OCI-M2 (cell line): ENCODE results near the gene NRXN3.

Source experiments
- DNase-seq: peaks from one replicate; lab custom pipeline; 2025; ENCODE audit not compliant: unreplicated experiment; lab: John Stamatoyannopoulos, UW

NRXN3 gene

GRCh38 chr14:78319406-78319805 is 149.2 kb downstream of the NRXN3 start:
- no peak for DNase-seq

GRCh38 chr14:78319887-78320635 is 149.9 kb downstream of the NRXN3 start:
- no peak for DNase-seq

GRCh38 chr14:78324353-78324752 is 154.2 kb downstream of the NRXN3 start:
- DNase-seq, result no peak

GRCh38 chr14:78325911-78326310 is 155.7 kb downstream of the NRXN3 start:
- DNase-seq, result no peak

GRCh38 chr14:78327426-78328221 is 157.5 kb downstream of the NRXN3 start:
- DNase-seq, result no peak

GRCh38 chr14:78329371-78329770 is 159.2 kb downstream of the NRXN3 start:
- no peak for DNase-seq

GRCh38 chr14:78335531-78335930 is 165.4 kb downstream of the NRXN3 start:
- DNase-seq, result no peak

- DNase-seq, result no peak
Observed at GRCh38 chr14:78340250-78340649, 170.1 kb downstream of the NRXN3 start.

- DNase-seq, result no peak
Observed at GRCh38 chr14:78341827-78342389, 171.7 kb downstream of the NRXN3 start.

- DNase-seq, result no peak
Observed at GRCh38 chr14:78342879-78343278, 172.7 kb downstream of the NRXN3 start.

- no peak for DNase-seq
Observed at GRCh38 chr14:78344290-78344689, 174.1 kb downstream of the NRXN3 start.

- DNase-seq, result no peak
Observed at GRCh38 chr14:78345131-78345744, 175.1 kb downstream of the NRXN3 start.

GRCh38 chr14:78346747-78347146 is 176.6 kb downstream of the NRXN3 start:
- DNase-seq, result no peak

GRCh38 chr14:78355109-78355508 is 184.9 kb downstream of the NRXN3 start:
- no peak for DNase-seq

- no peak for DNase-seq
Observed at GRCh38 chr14:78356391-78356790, 186.2 kb downstream of the NRXN3 start.

GRCh38 chr14:78358591-78358990 is 188.4 kb downstream of the NRXN3 start:
- no peak for DNase-seq

- no peak for DNase-seq
Observed at GRCh38 chr14:78359581-78359980, 189.4 kb downstream of the NRXN3 start.

- DNase-seq, result no peak
Observed at GRCh38 chr14:78363008-78363407, 192.8 kb downstream of the NRXN3 start.

- DNase-seq, result no peak
Observed at GRCh38 chr14:78367355-78367754, 197.2 kb downstream of the NRXN3 start.

GRCh38 chr14:78383060-78383459 is 212.9 kb downstream of the NRXN3 start:
- no peak for DNase-seq

GRCh38 chr14:78398216-78398615 is 228.0 kb downstream of the NRXN3 start:
- no peak for DNase-seq
